Choroid plexus epithelial cell (primary cell): ENCODE results near the gene TMEM185B.
A peak's percentile ranks its signal among the peaks of the same experiment; 100 is the strongest.

Experiments
- DNase-seq: peaks from one replicate; pipeline ENCODE4 v3.0.0-alpha.2; 2010; ENCODE audit warnings: low read depth
- H3K4me3 ChIP-seq: 2 replicates; pipeline ENCODE4 v1.5.1; 2011; ENCODE audit warnings: low read depth, mild to moderate bottlenecking, control low read depth, low read length, moderate library complexity
- CTCF ChIP-seq: conservative IDR thresholded peaks from 2 replicates; pipeline ENCODE4 v1.5.1; 2011; ENCODE audit warnings: low read depth, mild to moderate bottlenecking, control low read depth, inconsistent platforms, low read length, moderate library complexity

The TMEM185B gene

GRCh38 chr2:120226316-120226715 is 3.1 kb upstream of the TMEM185B start:
- no peak overlapping the region for H3K4me3 ChIP-seq
- DNase-seq = no peak
- TF ChIP-seq CTCF = no peak

DNA sequence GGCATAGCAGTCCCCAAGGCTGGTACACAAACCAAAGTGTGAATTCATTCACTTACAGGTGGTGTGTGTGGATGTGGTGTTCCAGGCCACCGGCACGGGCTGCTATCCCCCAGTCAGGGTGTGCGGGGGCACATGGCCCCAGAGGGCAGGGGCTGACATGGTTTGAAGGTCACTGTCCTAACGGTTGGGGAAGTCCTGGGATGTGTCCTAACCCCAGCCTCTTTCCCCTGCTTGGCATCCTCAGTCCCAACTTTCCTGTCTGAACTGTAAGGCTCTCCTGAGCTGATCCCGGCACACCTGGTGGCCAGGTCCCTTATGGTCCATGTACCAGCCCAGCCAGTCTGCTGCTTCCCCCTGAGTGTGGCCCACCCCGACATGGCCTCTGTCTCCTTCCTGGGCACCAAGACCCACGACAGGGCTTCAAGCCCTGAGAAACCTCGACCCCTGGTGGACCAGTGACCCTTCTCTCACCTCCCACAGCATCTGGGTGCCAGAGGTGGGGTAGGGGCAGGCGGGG is 2.4 kb upstream of the TMEM185B start:
- H3K4me3 ChIP-seq = no peak overlapping the region
- TF ChIP-seq CTCF = no peak
- no peak for DNase-seq

DNA sequence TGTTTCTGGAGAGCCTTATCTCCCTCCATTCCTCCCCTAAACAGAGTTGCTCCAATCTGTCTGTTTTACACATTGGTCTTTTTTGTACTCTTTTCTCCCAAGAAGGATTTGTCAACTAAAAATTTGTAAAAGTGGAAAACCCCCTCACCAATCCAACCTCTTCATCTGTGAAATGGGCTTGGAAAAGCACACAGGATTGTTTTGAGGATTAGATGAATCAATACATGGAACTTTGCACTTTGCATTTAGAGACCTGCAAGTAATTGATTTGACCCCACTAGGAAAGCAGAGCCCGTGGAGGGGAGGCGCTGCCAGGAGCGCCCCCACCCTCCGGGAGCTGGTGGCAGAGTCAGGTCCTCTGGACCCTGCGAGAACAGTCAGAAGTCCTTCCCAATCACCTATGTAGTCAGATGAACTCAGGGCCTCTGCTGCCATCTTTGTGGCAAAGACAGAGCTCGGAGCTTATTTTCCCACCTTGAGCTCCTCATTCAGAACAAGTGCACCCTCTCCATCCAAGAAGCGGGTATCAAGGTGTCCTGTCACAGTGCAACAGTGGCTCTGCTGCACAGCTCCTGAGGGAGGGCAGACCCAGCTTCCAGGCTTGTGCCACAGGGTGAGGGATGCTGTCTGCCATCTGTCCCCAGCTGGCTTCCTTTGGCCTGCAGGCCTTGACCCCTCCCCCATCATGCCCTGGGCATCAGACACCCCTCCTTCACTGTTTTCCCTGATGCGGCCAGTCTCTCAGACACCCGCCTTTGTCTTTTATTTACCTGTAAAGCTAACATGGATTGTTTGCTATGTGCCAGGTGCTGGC is 1.7 kb upstream of the TMEM185B start:
- no peak overlapping the region for H3K4me3 ChIP-seq
- no peak for DNase-seq

GRCh38 chr2:120224256-120224655 is 1.1 kb upstream of the TMEM185B start:
- TF ChIP-seq CTCF = no peak
- no peak overlapping the region for H3K4me3 ChIP-seq
- no peak for DNase-seq

More for the DNA sequence above, 1.7 kb upstream of the TMEM185B start:
- no peak for TF ChIP-seq CTCF

GRCh38 chr2:120222186-120223033 is 790 bp downstream of the TMEM185B start:
- no peak for TF ChIP-seq CTCF
- no peak for DNase-seq

GRCh38 chr2:120221616-120222015 is 1.6 kb downstream of the TMEM185B start:
- DNase-seq = no peak
- H3K4me3 ChIP-seq = no peak overlapping the region
- TF ChIP-seq CTCF = no peak

More at GRCh38 chr2:120222186-120223033, 790 bp downstream of the TMEM185B start:
- H3K4me3 ChIP-seq = peak overlapping the region; percentile 75
